Measurements from ENCODE around the gene FAM219B.

Gene FAM219B

DNA sequence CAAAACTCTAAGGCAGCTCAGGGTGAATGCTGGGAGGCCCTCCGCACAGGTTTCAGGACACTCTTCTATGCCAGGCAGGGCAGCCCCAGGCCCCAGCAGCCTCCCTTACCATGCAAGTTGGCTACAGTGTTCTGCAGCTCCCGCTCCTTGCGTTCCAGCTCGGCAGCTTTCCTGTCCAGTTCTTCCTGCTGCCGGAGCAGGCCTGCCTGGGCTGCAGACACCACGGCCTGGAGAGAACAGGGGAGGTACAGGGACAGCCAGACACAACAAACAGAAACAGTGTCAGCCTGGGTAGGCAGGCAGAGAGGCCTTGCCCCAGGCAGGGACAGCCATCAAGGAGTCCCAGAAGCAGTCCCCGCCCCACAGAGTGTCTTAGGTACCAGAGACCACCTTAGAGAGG is 54.7 kb downstream of the FAM219B start:
- TF ChIP-seq, protein P1, sequence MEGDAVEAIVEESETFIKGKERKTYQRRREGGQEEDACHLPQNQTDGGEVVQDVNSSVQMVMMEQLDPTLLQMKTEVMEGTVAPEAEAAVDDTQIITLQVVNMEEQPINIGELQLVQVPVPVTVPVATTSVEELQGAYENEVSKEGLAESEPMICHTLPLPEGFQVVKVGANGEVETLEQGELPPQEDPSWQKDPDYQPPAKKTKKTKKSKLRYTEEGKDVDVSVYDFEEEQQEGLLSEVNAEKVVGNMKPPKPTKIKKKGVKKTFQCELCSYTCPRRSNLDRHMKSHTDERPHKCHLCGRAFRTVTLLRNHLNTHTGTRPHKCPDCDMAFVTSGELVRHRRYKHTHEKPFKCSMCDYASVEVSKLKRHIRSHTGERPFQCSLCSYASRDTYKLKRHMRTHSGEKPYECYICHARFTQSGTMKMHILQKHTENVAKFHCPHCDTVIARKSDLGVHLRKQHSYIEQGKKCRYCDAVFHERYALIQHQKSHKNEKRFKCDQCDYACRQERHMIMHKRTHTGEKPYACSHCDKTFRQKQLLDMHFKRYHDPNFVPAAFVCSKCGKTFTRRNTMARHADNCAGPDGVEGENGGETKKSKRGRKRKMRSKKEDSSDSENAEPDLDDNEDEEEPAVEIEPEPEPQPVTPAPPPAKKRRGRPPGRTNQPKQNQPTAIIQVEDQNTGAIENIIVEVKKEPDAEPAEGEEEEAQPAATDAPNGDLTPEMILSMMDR (conservative IDR thresholded peaks at IDR 0.05; ENCODE audit: control insufficient read depth, insufficient read depth, low read depth, low read length): no peak
- H3K4me3 ChIP-seq (ENCODE audit: control insufficient read depth, low read depth, low read length): no peak overlapping the region
- no peak for DNase-seq (ENCODE audit: low read depth)

- H3K4me3 ChIP-seq (ENCODE audit: control insufficient read depth, low read depth, low read length): no peak overlapping the region
- no peak for DNase-seq (ENCODE audit: low read depth)
- TF ChIP-seq, protein P1 (conservative IDR thresholded peaks at IDR 0.05; ENCODE audit: control insufficient read depth, insufficient read depth, low read depth, low read length): no peak
These were observed 56.3 kb downstream of the FAM219B start for GRCh38 chr15:74850393-74850792.

Measured in fibroblast of mammary gland (primary cell).